HepG2 (cell line): ENCODE measurements around the gene PLEKHA3. TPM values are rescaled to one million over a fixed set of nuclear protein-coding genes. Genes with fewer than 3 reads are reported as not detected.
A peak's percentile ranks its signal among the peaks of the same experiment; 100 is the strongest.

Source experiments
- AHDC1 ChIP-seq: sonication (generic); formaldehyde crosslinking; IDR thresholded peaks from 2 replicates; pipeline ENCODE4 v1.5.1; 2020; ENCODE audit warnings: mild to moderate bottlenecking, missing genetic modification reagents, borderline replicate concordance
- CC2D1A ChIP-seq: sonication (generic); formaldehyde crosslinking; IDR thresholded peaks from 2 replicates; pipeline ENCODE4 v1.8.1; 2023; ENCODE audit warnings: mild to moderate bottlenecking, missing genetic modification reagents
- CEBPB ChIP-seq: IDR thresholded peaks from 2 replicates; pipeline ENCODE4 v1.6.1; 2011; ENCODE audit warnings: low read depth, low read length, improper control_type of control experiment, borderline replicate concordance
- CREM ChIP-seq, 2 experiments: sonication (generic) in 1 of 2; formaldehyde crosslinking in 1 of 2; IDR thresholded peaks; 2 replicates each; pipeline versions ENCODE4 v1.4.0 to v1.6.1; 2016 to 2020; ENCODE audit warnings: antibody characterized with exemption in 1 of 2, mild to moderate bottlenecking in 1 of 2, missing genetic modification reagents in 1 of 2
- HMG20B ChIP-seq: conservative IDR thresholded peaks from 2 replicates; pipeline ENCODE4 v1.6.1; 2016; ENCODE audit warnings: missing genetic modification reagents, missing compliant biosample characterization
- JDP2 ChIP-seq: sonication (generic); formaldehyde crosslinking; IDR thresholded peaks from 2 replicates; pipeline ENCODE4 v1.8.1; 2022; ENCODE audit warnings: missing genetic modification reagents, borderline replicate concordance
- KDM3A ChIP-seq: IDR thresholded peaks from 2 replicates; pipeline ENCODE4 v1.6.1; 2018; ENCODE audit warnings: low read depth, missing compliant biosample characterization
- KDM6A ChIP-seq: IDR thresholded peaks from 2 replicates; pipeline ENCODE4 v1.6.1; 2016; ENCODE audit warnings: low read depth
- PRMT3 ChIP-seq: sonication (generic); formaldehyde crosslinking; IDR thresholded peaks from 2 replicates; pipeline ENCODE4 v1.8.1; 2022; ENCODE audit warnings: low read depth, mild to moderate bottlenecking, moderate library complexity, missing genetic modification reagents, borderline replicate concordance
- PTBP1 ChIP-seq: fragments of 200-400 bp; formaldehyde crosslinking; IDR thresholded peaks from 2 replicates; pipeline ENCODE4 v1.6.1; 2018; ENCODE audit warnings: low read length, low read depth; ENCODE audit not compliant: poor library complexity, severe bottlenecking
- RFX5 ChIP-seq: IDR thresholded peaks from 2 replicates; pipeline ENCODE4 v1.6.1; 2011; ENCODE audit warnings: low read depth, low read length, improper control_type of control experiment
- SPEN ChIP-seq: sonication (generic); formaldehyde crosslinking; IDR thresholded peaks from 2 replicates; pipeline ENCODE4 v1.5.1; 2020; ENCODE audit warnings: low read depth, mild to moderate bottlenecking, missing genetic modification reagents
- ZBTB44 ChIP-seq: sonication (generic); formaldehyde crosslinking; IDR thresholded peaks from 2 replicates; pipeline ENCODE4 v1.4.0; 2020; ENCODE audit warnings: missing genetic modification reagents
- ZNF101 ChIP-seq: sonication (generic); formaldehyde crosslinking; IDR thresholded peaks from 2 replicates; pipeline ENCODE4 v1.4.0; 2020; ENCODE audit warnings: mild to moderate bottlenecking, low read depth, missing genetic modification reagents, borderline replicate concordance
- ZNF317 ChIP-seq: sonication (generic); formaldehyde crosslinking; IDR thresholded peaks from 2 replicates; pipeline ENCODE4 v1.5.0; 2020; ENCODE audit warnings: mild to moderate bottlenecking, missing genetic modification reagents
- ZNF562 ChIP-seq: sonication (generic); formaldehyde crosslinking; IDR thresholded peaks from 2 replicates; pipeline ENCODE4 v1.8.0; 2022; ENCODE audit warnings: missing genetic modification reagents, borderline replicate concordance
- ZNF570 ChIP-seq: sonication (generic); formaldehyde crosslinking; IDR thresholded peaks from 2 replicates; pipeline ENCODE4 v1.4.0; 2020; ENCODE audit warnings: mild to moderate bottlenecking, missing genetic modification reagents, borderline replicate concordance
- ZNF674 ChIP-seq: sonication (generic); formaldehyde crosslinking; IDR thresholded peaks from 2 replicates; pipeline ENCODE4 v1.5.0; 2020; ENCODE audit warnings: low read depth, mild to moderate bottlenecking, missing genetic modification reagents
- ZSCAN20 ChIP-seq: sonication (generic); formaldehyde crosslinking; IDR thresholded peaks from 2 replicates; pipeline ENCODE4 v1.4.0; 2020; ENCODE audit warnings: missing genetic modification reagents, mild to moderate bottlenecking, borderline replicate concordance
- ZSCAN9 ChIP-seq: IDR thresholded peaks from 2 replicates; pipeline ENCODE4 v1.6.1; 2016; ENCODE audit warnings: borderline replicate concordance
- polyA plus RNA-seq, 8 experiments: library from polyadenylated mRNA; depleted of rRNA in 3 of 8; stranded (reverse) in 7 of 8; unstranded in 1 of 8; fragments of >200 nt; fragmentation: Illumina TruSeq in 4 of 8; extraction: Trizol in 4 of 8; gene quantifications; 2 replicates each; pipeline versions ENCODE4 v1.2.1 to v1.2.3, GENCODE V29; 2011 to 2016; ENCODE audit warnings: low read depth in 4 of 8, missing spikeins in 1 of 8, mixed read lengths in 1 of 8; ENCODE audit not compliant: insufficient read depth in 1 of 8
- total RNA-seq, 5 experiments: library from RNA; depleted of rRNA; stranded (reverse); fragments of >200 nt; fragmentation: Illumina TruSeq; extraction: Trizol; gene quantifications; 2 replicates each; pipeline ENCODE4 v1.2.3, GENCODE V29; 2016; ENCODE audit warnings: low read depth in 1 of 5
- TF ChIP-seq, protein P1 (sequence below), 2 experiments: sonication (generic) in 1 of 2; formaldehyde crosslinking in 1 of 2; IDR thresholded peaks; 2 replicates each; pipeline versions ENCODE4 v1.5.1 to v1.6.1; 2011 to 2020; ENCODE audit warnings: borderline replicate concordance in 1 of 2, low read depth in 1 of 2, low read length in 1 of 2, mild to moderate bottlenecking in 1 of 2, missing genetic modification reagents in 1 of 2, moderate library complexity in 1 of 2

The PLEKHA3 gene
- total and polyA plus RNA-seq, 2 of the 13 experiments (the other 11 are each of a cell fraction or from before 2014, with no cell fraction given), result 11.7 to 23.1 TPM

DNA sequence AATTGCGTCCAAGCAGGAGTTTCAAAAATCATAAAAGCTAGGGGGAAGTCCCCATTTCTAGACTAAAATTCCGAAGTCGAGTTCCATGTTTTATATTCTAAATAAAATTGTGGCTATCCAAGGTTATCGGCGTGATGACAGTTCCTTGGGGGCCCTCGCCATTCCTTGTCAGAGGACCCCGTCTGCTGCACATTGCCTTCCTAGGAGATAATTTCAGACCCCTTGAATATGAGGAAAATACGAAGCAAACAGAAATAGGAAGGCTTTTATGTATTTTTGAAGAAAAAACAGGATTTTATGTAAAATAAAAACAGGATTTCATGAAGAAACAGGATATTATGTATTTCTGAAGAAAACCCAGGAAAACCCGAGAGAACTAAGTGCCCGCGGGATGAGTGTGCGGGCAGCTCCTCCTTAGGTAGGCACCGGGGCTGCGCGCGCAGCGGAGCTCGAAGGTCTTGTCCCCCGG lies 465 bp upstream of the PLEKHA3 start (continued):
- no peak for TF ChIP-seq AHDC1 (CRISPR knock-in tag)
- TF ChIP-seq ZNF101 (CRISPR knock-in tag), result no peak
- no peak for TF ChIP-seq KDM3A (CRISPR knock-in tag)
- TF ChIP-seq ZNF570 (CRISPR knock-in tag), result no peak
- TF ChIP-seq, protein P1, sequence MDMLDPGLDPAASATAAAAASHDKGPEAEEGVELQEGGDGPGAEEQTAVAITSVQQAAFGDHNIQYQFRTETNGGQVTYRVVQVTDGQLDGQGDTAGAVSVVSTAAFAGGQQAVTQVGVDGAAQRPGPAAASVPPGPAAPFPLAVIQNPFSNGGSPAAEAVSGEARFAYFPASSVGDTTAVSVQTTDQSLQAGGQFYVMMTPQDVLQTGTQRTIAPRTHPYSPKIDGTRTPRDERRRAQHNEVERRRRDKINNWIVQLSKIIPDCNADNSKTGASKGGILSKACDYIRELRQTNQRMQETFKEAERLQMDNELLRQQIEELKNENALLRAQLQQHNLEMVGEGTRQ (IDR thresholded peaks at IDR 0.05; ENCODE audit: low read depth, low read length), result no peak
- TF ChIP-seq, protein P1 (CRISPR knock-in tag; IDR thresholded peaks at IDR 0.05; ENCODE audit: borderline replicate concordance), result no peak
- TF ChIP-seq ZSCAN9, result no peak
- no peak for TF ChIP-seq ZBTB44 (CRISPR knock-in tag)
- TF ChIP-seq ZNF562 (CRISPR knock-in tag), result no peak
- no peak for TF ChIP-seq CEBPB
- TF ChIP-seq PRMT3 (CRISPR knock-in tag), result no peak
- peak; percentile 75; the same call in 1 of the 2 replicates for TF ChIP-seq ZNF317 (CRISPR knock-in tag)
- no peak; the same call in 1 of the 2 replicates for TF ChIP-seq HMG20B
- no peak for TF ChIP-seq RFX5
- no peak for TF ChIP-seq CREM (IDR thresholded peaks at IDR 0.05)
- TF ChIP-seq CREM (CRISPR knock-in tag; IDR thresholded peaks at IDR 0.05), result no peak
- no peak for TF ChIP-seq JDP2 (CRISPR knock-in tag)
- no peak for TF ChIP-seq SPEN
- no peak for TF ChIP-seq KDM6A
- no peak for TF ChIP-seq CC2D1A (CRISPR knock-in tag)
- TF ChIP-seq ZNF674, result no peak
- no peak for TF ChIP-seq ZSCAN20 (CRISPR knock-in tag)
- no peak for TF ChIP-seq PTBP1
